ENCODE measurements around the gene ENTPD2. TPM values are rescaled to one million over a fixed set of nuclear protein-coding genes. Genes with fewer than 3 reads are reported as not detected.

Gene ENTPD2
- total and polyA plus RNA-seq, 5 donors, result 0.92 to 2.9 (median 1.6) TPM

GRCh38 chr9:137049544-137050449, 4.1 kb downstream of the ENTPD2 start:
- DNase-seq (peak in 2 of 3 donors; percentile 81 to 83), ATAC-seq (peak; percentile 4 to 6)
- Histone ChIP-seq H3K4me1 (ENCODE audit: control insufficient read depth, insufficient read depth, low read length) (peaks cover 2% of the 10 kb centered on the region), H3K9me3 (ENCODE audit: control insufficient read depth, low read length) (no peaks in the 10 kb centered on the region), H3K27me3 (ENCODE audit: control insufficient read depth, insufficient read depth) (no peaks in the 10 kb centered on the region), H3K27ac (ENCODE audit: low read length) (no peak overlapping the region), H3K4me3 (ENCODE audit: low read length) (no peak overlapping the region)
- WGBS, result 50% methylated on average over 38 of the region's 38 CpGs
- intact Hi-C loops (cut with DNase I), result loop anchor here in 1 of 4 donors (2.0 kb wide), 1 partner anchor 15 kb away; no protein-coding TSS in a partner anchor

- H3K27ac ChIP-seq (ENCODE audit: low read length), result no peak overlapping the region
- H3K27me3 ChIP-seq (ENCODE audit: control insufficient read depth, insufficient read depth), result no peaks in the 10 kb centered on the region
- 42% methylated on average over 72 of the region's 72 CpGs for WGBS
- H3K9me3 ChIP-seq (ENCODE audit: control insufficient read depth, low read length), result no peaks in the 10 kb centered on the region
- H3K4me1 ChIP-seq (ENCODE audit: control insufficient read depth, insufficient read depth, low read length), result peaks cover 2% of the 10 kb centered on the region
- ATAC-seq (no peak), DNase-seq (peak in 1 of 3 donors; percentile 61)
- H3K4me3 ChIP-seq (ENCODE audit: low read length), result no peak overlapping the region
- intact Hi-C loops (cut with DNase I), result loop anchor here in 1 of 4 donors (2.0 kb wide), 1 partner anchor 16 kb away; no protein-coding TSS in a partner anchor
These were observed 5.0 kb downstream of the ENTPD2 start for GRCh38 chr9:137048655-137049543.

- H3K4me3 ChIP-seq (ENCODE audit: low read length), result peak within 1 kb of the TSS; percentile 84
- H3K27ac ChIP-seq (ENCODE audit: low read length), result peak within 1 kb of the TSS; percentile 61
- peak; percentile 80 to 94 (median 94) for DNase-seq
- no peaks in the 10 kb centered on the region for H3K9me3 ChIP-seq (ENCODE audit: control insufficient read depth, low read length)
- under 1% methylated on average over 57 of the region's 57 CpGs for WGBS
- peaks cover 2% of the 10 kb centered on the region for H3K4me1 ChIP-seq (ENCODE audit: control insufficient read depth, insufficient read depth, low read length)
- H3K27me3 ChIP-seq (ENCODE audit: control insufficient read depth, insufficient read depth), result no peaks in the 10 kb centered on the region
- intact Hi-C loops (cut with DNase I), result no loop called here
- ATAC-seq, result peak; percentile 51 to 58
These were observed 7.6 kb downstream of the ENTPD2 start, which contains the start of gene NPDC1 for GRCh38 chr9:137046088-137046787. TSS of gene NPDC1 (minus strand) at chr9:137046177. CDS start at chr9:137045989, 188 bp downstream.

DNA sequence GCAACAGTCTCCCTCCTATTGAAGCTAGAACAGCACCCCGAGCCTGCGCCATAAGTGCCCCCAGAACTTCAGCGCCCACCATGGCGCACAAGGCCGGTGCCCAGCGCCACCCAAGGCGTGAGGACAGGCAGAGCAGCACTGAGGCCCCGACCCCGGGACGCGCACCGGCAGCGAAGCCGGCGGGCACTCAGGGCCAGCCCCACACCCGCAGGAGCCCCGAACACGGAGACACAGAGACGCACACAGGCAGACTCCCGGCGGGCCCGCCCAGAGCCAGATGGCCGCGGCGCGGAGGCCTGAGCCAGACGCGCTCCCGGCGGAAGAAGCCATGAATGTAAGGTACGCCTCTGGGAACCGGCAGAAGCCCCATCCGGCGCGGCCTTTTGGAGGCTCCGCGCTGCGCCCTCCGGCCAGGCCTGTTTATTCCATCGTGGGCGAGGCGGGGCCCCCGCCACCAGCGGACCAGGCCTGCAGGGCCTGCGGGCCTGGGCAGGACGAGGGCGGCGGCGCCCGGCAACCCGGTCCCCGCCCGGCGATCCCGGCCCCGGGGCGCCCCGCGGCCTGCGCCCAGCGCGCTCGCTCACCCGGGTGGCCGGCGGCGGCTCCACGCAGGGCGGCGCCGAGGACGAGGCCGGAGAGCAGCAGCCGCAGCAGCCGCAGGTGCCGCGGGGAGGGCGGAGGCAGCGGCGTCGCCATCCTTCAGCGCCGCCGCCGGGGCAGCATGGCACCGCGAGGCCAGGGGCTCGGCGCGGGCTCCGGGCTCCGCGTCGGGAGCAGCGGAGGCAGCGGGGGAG, 8.4 kb downstream of the ENTPD2 start:
- Histone ChIP-seq H3K27me3 (ENCODE audit: control insufficient read depth, insufficient read depth) (no peaks in the 10 kb centered on the region), H3K27ac (ENCODE audit: low read length) (peak overlapping the region; percentile 26), H3K4me1 (ENCODE audit: control insufficient read depth, insufficient read depth, low read length) (peaks cover 2% of the 10 kb centered on the region), H3K4me3 (ENCODE audit: low read length) (peak overlapping the region; percentile 84), H3K9me3 (ENCODE audit: control insufficient read depth, low read length) (no peaks in the 10 kb centered on the region)
- DNase-seq (peak in 1 of 3 donors; percentile 82), ATAC-seq (no peak)
- intact Hi-C loops (cut with DNase I), result no loop called here
- WGBS, result 2% methylated on average over 96 of the region's 96 CpGs

DNA sequence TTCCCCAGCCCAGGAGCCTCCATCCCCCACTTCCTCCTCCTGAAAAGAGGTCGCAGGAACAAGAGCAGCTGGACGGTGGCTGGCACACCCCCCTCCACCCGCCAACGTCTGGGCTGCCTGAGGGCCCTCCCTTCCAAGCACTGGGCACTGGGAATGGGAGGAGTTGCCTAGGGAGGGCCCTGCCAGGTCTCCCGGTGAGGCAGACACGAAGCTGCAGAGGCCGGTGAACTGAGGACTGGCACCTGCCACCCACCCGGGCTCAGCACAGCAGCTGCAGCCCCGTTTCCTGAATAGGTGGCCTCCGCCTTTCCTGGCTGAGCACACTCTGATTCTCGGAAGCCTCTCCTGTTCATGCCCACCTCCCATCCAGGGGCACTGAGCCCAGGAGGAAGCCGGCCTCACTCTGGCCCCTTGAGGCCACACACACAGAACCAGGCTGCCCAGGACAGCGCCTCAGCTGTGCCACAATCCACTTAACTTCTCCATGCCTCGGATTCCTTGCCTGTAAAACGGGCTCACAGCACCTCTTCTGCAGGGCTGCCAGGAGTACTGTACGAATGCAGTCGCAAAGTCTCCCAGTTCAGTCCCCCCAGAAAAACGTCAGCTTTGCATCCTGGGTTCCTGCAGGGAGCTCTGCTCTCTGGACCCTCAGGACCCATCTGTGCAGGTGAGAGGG, 9.2 kb downstream of the ENTPD2 start:
- Histone ChIP-seq H3K4me1 (ENCODE audit: control insufficient read depth, insufficient read depth, low read length) (peaks cover 2% of the 10 kb centered on the region), H3K4me3 (ENCODE audit: low read length) (peak overlapping the region; percentile 84), H3K27me3 (ENCODE audit: control insufficient read depth, insufficient read depth) (no peaks in the 10 kb centered on the region), H3K9me3 (ENCODE audit: control insufficient read depth, low read length) (no peaks in the 10 kb centered on the region), H3K27ac (ENCODE audit: low read length) (peak overlapping the region; percentile 33)
- peak in 2 of 3 donors; percentile 64 to 77 for DNase-seq
- 36% methylated on average over 18 of the region's 18 CpGs for WGBS
- intact Hi-C loops (cut with DNase I), result no loop called here
- peak; percentile 9 to 25 for ATAC-seq

DNA sequence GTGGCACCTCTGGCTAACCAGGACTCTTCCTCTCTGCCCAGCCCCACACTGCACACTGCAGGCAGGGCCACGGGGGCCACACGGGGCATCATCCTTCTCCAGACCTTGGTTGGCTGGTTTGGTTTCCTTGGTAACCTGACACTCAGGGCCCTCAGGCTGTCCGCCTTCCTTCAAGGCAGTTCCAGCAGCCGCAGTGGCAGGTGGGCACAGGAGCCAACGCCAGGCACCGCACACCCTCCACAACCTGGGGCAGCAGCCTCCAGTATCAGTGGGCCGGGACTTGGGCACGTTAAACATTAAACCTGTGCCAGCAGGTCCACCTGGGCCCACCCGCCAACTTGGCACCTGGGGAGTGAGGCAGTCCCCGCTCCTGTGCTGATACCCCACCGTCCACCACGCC, 9.8 kb downstream of the ENTPD2 start:
- H3K4me3 ChIP-seq (ENCODE audit: low read length), result peak overlapping the region; percentile 13
- ATAC-seq, result no peak
- no peaks in the 10 kb centered on the region for H3K9me3 ChIP-seq (ENCODE audit: control insufficient read depth, low read length)
- no peak for DNase-seq
- intact Hi-C loops (cut with DNase I), result no loop called here
- H3K4me1 ChIP-seq (ENCODE audit: control insufficient read depth, insufficient read depth, low read length), result peaks cover 2% of the 10 kb centered on the region
- H3K27ac ChIP-seq (ENCODE audit: low read length), result peak overlapping the region; percentile 33
- 69% methylated on average over 12 of the region's 12 CpGs for WGBS
- H3K27me3 ChIP-seq (ENCODE audit: control insufficient read depth, insufficient read depth), result no peaks in the 10 kb centered on the region

DNA sequence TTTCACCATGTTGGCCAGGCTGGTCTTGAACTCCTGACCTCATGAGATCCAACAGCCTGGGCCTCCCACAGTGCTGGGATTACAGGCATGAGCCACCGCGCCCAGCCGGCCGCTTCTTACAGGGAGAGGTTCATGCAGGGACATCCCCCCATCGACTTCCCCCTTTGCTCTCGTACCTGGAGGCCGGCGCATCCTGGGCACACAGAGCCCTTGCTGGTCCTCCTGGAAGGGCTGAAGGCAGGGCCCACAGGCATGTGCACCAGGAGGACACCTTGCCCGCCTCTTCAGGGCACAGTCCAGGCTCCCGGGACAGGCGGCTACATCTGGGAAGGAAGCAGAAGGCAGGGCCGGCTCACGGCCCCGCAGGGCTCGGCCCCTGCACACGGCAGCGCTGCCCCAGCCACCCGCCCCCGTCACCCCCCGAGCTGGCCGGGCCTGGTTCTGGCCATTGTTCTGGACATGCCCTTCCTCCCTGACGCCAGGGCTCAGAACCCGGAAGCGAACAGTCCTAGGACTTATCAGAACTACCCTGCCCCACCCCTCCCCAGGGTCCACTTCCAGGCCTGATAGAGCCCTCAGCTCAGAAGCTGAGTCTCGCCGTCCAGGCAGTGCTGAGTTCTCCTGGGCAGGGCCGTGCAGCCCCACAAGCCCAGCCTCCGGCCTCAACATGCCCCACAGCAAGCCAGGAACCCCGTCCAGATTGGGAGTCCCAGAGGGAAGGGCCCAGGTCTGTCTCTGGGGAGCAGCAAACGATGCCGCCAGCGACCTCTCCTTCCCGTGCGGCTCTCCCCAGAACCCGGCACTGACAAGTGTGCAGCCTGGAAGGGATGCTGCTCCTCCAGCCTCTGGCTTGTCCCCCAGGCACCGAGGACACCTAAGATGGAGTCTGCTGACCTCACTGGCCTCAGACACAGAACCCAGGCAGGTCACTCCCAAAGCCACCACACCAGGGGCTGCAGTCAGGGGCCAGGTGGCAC, 10.8 kb downstream of the ENTPD2 start:
- Histone ChIP-seq H3K27ac (ENCODE audit: low read length) (peak overlapping the region; percentile 33), H3K9me3 (ENCODE audit: control insufficient read depth, low read length) (no peaks in the 10 kb centered on the region), H3K4me1 (ENCODE audit: control insufficient read depth, insufficient read depth, low read length) (peaks cover 2% of the 10 kb centered on the region), H3K27me3 (ENCODE audit: control insufficient read depth, insufficient read depth) (no peaks in the 10 kb centered on the region), H3K4me3 (ENCODE audit: low read length) (no peak overlapping the region)
- peak; percentile 86 to 91 (median 88) for DNase-seq
- WGBS, result 59% methylated on average over 36 of the region's 36 CpGs
- peak; percentile 64 to 75 for ATAC-seq
- intact Hi-C loops (cut with DNase I), result no loop called here

DNA sequence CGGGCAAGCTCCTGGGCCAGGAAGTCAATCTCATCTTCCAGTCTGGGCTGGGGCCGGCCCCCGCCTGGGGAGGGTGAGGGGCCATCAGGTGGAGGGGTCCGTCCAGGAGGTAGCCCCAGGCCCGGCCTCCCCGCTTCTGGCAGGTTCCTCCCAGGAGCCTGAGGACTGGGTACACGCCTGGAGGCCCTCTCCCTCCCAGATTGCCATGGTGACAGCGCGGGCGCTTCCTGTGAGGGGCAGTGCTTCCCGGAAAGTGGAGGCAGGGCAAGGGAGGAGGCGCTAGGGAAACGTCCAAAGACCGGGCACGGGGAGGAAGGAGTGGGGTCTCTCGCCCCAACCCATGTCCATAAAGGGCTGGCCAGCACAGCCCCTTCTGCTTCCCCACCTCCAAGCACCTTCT, 12.7 kb downstream of the ENTPD2 start:
- no peak for DNase-seq
- H3K4me1 ChIP-seq (ENCODE audit: control insufficient read depth, insufficient read depth, low read length), result no peaks in the 10 kb centered on the region
- H3K27ac ChIP-seq (ENCODE audit: low read length), result no peak overlapping the region
- no peaks in the 10 kb centered on the region for H3K9me3 ChIP-seq (ENCODE audit: control insufficient read depth, low read length)
- H3K4me3 ChIP-seq (ENCODE audit: low read length), result no peak overlapping the region
- H3K27me3 ChIP-seq (ENCODE audit: control insufficient read depth, insufficient read depth), result no peaks in the 10 kb centered on the region
- intact Hi-C loops (cut with DNase I), result no loop called here
- no peak for ATAC-seq
- 58% methylated on average over 16 of the region's 16 CpGs for WGBS

GRCh38 chr9:137040568-137040967, 13.3 kb downstream of the ENTPD2 start:
- no peaks in the 10 kb centered on the region for H3K27me3 ChIP-seq (ENCODE audit: control insufficient read depth, insufficient read depth)
- H3K27ac ChIP-seq (ENCODE audit: low read length), result no peak overlapping the region
- no peak overlapping the region for H3K4me3 ChIP-seq (ENCODE audit: low read length)
- DNase-seq (no peak), ATAC-seq (no peak)
- 89% methylated on average over 23 of the region's 23 CpGs for WGBS
- intact Hi-C loops (cut with DNase I), result no loop called here
- H3K4me1 ChIP-seq (ENCODE audit: control insufficient read depth, insufficient read depth, low read length), result no peaks in the 10 kb centered on the region
- no peaks in the 10 kb centered on the region for H3K9me3 ChIP-seq (ENCODE audit: control insufficient read depth, low read length)

All from right cardiac atrium (tissue), 5 donors.